OCI-LY1 (cell line): Measurements from ENCODE around the gene GRID2IP.
A peak's percentile ranks its signal among the peaks of the same experiment; 100 is the strongest.

ENCODE experiments used
- H2AFZ ChIP-seq: fragments of 200-600 bp; sonication (generic), shearing (Covaris generic); 2 replicates; pipeline ENCODE4 v1.6.0; 2014; ENCODE audit warnings: antibody characterized with exemption, mild to moderate bottlenecking, low read length
- H3F3A ChIP-seq: fragments of 200-600 bp; sonication (generic), shearing (Covaris generic); 2 replicates; pipeline ENCODE4 v1.6.0; 2014; ENCODE audit warnings: mild to moderate bottlenecking, antibody characterized with exemption, low read length, moderate library complexity; ENCODE audit not compliant: insufficient read depth
- H3K27ac ChIP-seq: fragments of 200-600 bp; sonication (generic); 2 replicates; pipeline ENCODE4 v1.5.1; 2014; ENCODE audit warnings: low read length, mixed run types, mild to moderate bottlenecking, low read depth; ENCODE audit not compliant: poor library complexity, severe bottlenecking
- H3K27me3 ChIP-seq: fragments of 200-600 bp; sonication (generic); 2 replicates; pipeline ENCODE4 v1.6.0; 2014; ENCODE audit warnings: antibody characterized with exemption, mild to moderate bottlenecking, low read length, moderate library complexity; ENCODE audit not compliant: insufficient read depth
- H3K36me3 ChIP-seq: fragments of 200-600 bp; sonication (generic); 2 replicates; pipeline ENCODE4 v1.6.1; 2014; ENCODE audit warnings: mild to moderate bottlenecking, antibody characterized with exemption, low read length, moderate library complexity, mixed read lengths; ENCODE audit not compliant: insufficient read depth
- H3K4me1 ChIP-seq: fragments of 200-600 bp; sonication (generic); 2 replicates; pipeline ENCODE4 v1.5.1; 2014; ENCODE audit warnings: mild to moderate bottlenecking, low read length, moderate library complexity; ENCODE audit not compliant: insufficient read depth, severe bottlenecking
- H3K4me2 ChIP-seq: fragments of 200-600 bp; sonication (generic), shearing (Covaris generic); 2 replicates; pipeline ENCODE4 v1.6.1; 2014; ENCODE audit warnings: low read length
- H3K4me3 ChIP-seq: fragments of 200-600 bp; sonication (generic); 2 replicates; pipeline ENCODE4 v1.5.1; 2014; ENCODE audit warnings: low read length, low read depth, mild to moderate bottlenecking, mixed read lengths; ENCODE audit not compliant: poor library complexity, severe bottlenecking
- H3K79me2 ChIP-seq: fragments of 200-600 bp; shearing (Covaris generic); 2 replicates; pipeline ENCODE4 v1.6.1; 2016; ENCODE audit warnings: mixed run types, low read length, mixed read lengths; ENCODE audit not compliant: insufficient read depth
- H3K9ac ChIP-seq: fragments of 200-600 bp; sonication (generic), shearing (Covaris generic); 2 replicates; pipeline ENCODE4 v1.6.1; 2014; ENCODE audit warnings: mild to moderate bottlenecking, low read length, mixed read lengths
- H3K9me2 ChIP-seq: fragments of 200-600 bp; sonication (generic), shearing (Covaris generic); 2 replicates; pipeline ENCODE4 v1.6.1; 2014; ENCODE audit warnings: low read depth, mild to moderate bottlenecking, low read length, mixed read lengths
- H3K9me3 ChIP-seq: fragments of 200-600 bp; shearing (Covaris generic); 2 replicates; pipeline ENCODE4 v1.6.1; 2014; ENCODE audit warnings: low read length, mixed read lengths
- H4K20me1 ChIP-seq: fragments of 200-600 bp; sonication (generic), shearing (Covaris generic); 2 replicates; pipeline ENCODE4 v1.6.0; 2016; ENCODE audit warnings: mild to moderate bottlenecking, low read length; ENCODE audit not compliant: insufficient read depth
- EZH2 ChIP-seq: fragments of 200-600 bp; sonication (generic), shearing (Covaris generic); IDR thresholded peaks from 2 replicates; pipeline ENCODE4 v1.8.0; 2017; ENCODE audit warnings: borderline replicate concordance, mixed run types, mild to moderate bottlenecking, antibody characterized with exemption, low read length, moderate library complexity, mixed read lengths
- TF ChIP-seq, protein P1 (sequence below): fragments of 200-600 bp; sonication (generic), shearing (Covaris generic); IDR thresholded peaks from 2 replicates; pipeline ENCODE4 v1.5.1; 2017; ENCODE audit warnings: mild to moderate bottlenecking, antibody characterized with exemption, low read length, moderate library complexity, mixed read lengths

The GRID2IP gene

DNA sequence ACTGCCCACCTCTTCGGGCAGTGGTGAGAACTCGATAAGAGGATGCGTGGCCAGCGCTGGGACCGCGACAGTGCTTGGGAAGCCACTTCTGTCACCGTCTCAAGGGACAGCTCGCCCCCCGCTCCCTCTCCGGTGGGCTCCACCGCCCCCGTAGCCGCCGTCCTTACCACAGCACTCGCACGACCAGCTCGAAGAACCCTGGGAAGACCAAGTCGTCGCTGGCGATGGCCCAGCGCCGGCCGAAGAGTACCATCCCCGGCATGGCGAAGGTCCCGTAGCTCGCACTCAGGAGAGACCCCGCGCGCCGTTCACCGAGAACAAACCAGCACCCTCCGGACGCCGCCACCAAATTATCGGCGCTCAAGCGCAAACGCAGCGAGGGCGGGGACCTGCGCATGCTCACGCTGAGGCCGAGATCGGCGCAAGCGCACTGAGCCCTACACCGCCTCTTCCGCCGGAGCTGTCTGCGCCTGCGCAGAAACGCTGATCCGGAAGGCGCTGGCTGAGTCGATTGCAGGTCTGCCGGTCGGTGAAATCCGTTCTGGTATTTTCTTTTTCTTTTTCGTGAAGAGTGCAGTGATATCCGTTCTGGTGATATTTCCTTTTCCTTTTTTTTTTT lies 103.6 kb downstream of the GRID2IP start, which contains the start of gene DAGLB:
Gene DAGLB, minus strand, starts transcription at position 374 of the 619 bp plus-strand sequence. Its CDS starts 112 bp downstream, at position 262.
- H2AFZ ChIP-seq, result 0 out of 2 replicates have a peak within 1 kb of the TSS, but pooled peaks have one; percentile 31
- TF ChIP-seq, protein P1, sequence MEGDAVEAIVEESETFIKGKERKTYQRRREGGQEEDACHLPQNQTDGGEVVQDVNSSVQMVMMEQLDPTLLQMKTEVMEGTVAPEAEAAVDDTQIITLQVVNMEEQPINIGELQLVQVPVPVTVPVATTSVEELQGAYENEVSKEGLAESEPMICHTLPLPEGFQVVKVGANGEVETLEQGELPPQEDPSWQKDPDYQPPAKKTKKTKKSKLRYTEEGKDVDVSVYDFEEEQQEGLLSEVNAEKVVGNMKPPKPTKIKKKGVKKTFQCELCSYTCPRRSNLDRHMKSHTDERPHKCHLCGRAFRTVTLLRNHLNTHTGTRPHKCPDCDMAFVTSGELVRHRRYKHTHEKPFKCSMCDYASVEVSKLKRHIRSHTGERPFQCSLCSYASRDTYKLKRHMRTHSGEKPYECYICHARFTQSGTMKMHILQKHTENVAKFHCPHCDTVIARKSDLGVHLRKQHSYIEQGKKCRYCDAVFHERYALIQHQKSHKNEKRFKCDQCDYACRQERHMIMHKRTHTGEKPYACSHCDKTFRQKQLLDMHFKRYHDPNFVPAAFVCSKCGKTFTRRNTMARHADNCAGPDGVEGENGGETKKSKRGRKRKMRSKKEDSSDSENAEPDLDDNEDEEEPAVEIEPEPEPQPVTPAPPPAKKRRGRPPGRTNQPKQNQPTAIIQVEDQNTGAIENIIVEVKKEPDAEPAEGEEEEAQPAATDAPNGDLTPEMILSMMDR, result no peak
- TF ChIP-seq EZH2, result no peak
- H3K4me2 ChIP-seq, result peak within 1 kb of the TSS; percentile 90
- no peaks in the 10 kb centered on the region for H3K9me3 ChIP-seq
- no peaks in the 10 kb centered on the region for H3K27me3 ChIP-seq
- no peaks in the 10 kb centered on the region for H3F3A ChIP-seq
- H4K20me1 ChIP-seq, result no peaks in the 10 kb centered on the region
- H3K27ac ChIP-seq, result peak within 1 kb of the TSS; percentile 37
- H3K4me3 ChIP-seq, result peak within 1 kb of the TSS; percentile 85
- peaks cover 15% of the 10 kb centered on the region for H3K4me1 ChIP-seq
- H3K9me2 ChIP-seq, result no peaks in the 10 kb centered on the region
- no peaks in the 10 kb centered on the region; the same call in none of the 2 replicates for H3K79me2 ChIP-seq
- H3K9ac ChIP-seq, result peak within 1 kb of the TSS; percentile 93
- H3K36me3 ChIP-seq, result peaks cover 28% of the 10 kb centered on the region
